Activated CD8-positive, alpha-beta T cell treated with anti-CD3 and anti-CD28 coated beads, Interleukin-2, amount 10 ng/mL, durations not matched to agents 7 days and 5 days (primary cell): ENCODE results near the gene TAAR9. TPM values are rescaled to one million over a fixed set of nuclear protein-coding genes. Genes with fewer than 3 reads are reported as not detected.
"Not testable (repeated sequence)": the region's sequence is repeated elsewhere in the genome, so short reads cannot be mapped to it uniquely, and the experiment has no call there.

Experiments
- ATAC-seq: fragments of 150-1000 bp; cut with Tn5 transposase; one replicate; pipeline ENCODE4 v1.10.0; 2021; ENCODE audit warnings: moderate library complexity
- CTCF ChIA-PET: fragments of 350-600 bp; sonication (Branson Sonifier 250); formaldehyde crosslinking; loops from one replicate; lab custom pipeline; 2021; ENCODE audit warnings: antibody characterized with exemption; lab: Charles Lee
- POLR2A ChIA-PET: fragments of 350-600 bp; sonication (Branson Sonifier 250); formaldehyde crosslinking; loops from one replicate; lab custom pipeline; 2021; ENCODE audit warnings: antibody characterized with exemption; lab: Charles Lee
- DNase-seq: peaks from one replicate; pipeline ENCODE4 v3.0.0-alpha.2; 2020
- H3K27ac Mint-ChIP-seq: one replicate; pipeline ENCODE4 v1.8.0; 2021; ENCODE audit warnings: mild to moderate bottlenecking, mixed read lengths
- H3K27me3 Mint-ChIP-seq: one replicate; pipeline ENCODE4 v1.8.0; 2021; ENCODE audit warnings: low read depth, mixed read lengths
- H3K36me3 Mint-ChIP-seq: one replicate; pipeline ENCODE4 v1.8.0; 2021; ENCODE audit warnings: low read depth, mixed read lengths
- H3K4me1 Mint-ChIP-seq: one replicate; pipeline ENCODE4 v1.8.0; 2021; ENCODE audit warnings: low read depth, mixed read lengths
- H3K4me3 Mint-ChIP-seq: one replicate; pipeline ENCODE4 v1.8.0; 2021; ENCODE audit warnings: mild to moderate bottlenecking, mixed read lengths
- H3K9me3 Mint-ChIP-seq: one replicate; pipeline ENCODE4 v1.8.0; 2022; ENCODE audit warnings: mixed read lengths; ENCODE audit not compliant: insufficient read depth
- total RNA-seq, 2 experiments: library from RNA; stranded (reverse); gene quantifications; one replicate each; pipeline ENCODE4 v1.2.3, GENCODE V29; 2021

The TAAR9 gene
- total RNA-seq, 2 experiments from 2014 or later, result not detected

- H3K4me1 Mint-ChIP-seq, POLR2A ChIA-PET, ATAC-seq, H3K9me3 Mint-ChIP-seq, H3K36me3 Mint-ChIP-seq, H3K27ac Mint-ChIP-seq, DNase-seq, H3K4me3 Mint-ChIP-seq: not testable (repeated sequence)
- peaks cover 16% of the 10 kb centered on the region for H3K27me3 Mint-ChIP-seq
- CTCF ChIA-PET, result interaction anchor here (1.0 to 1.5 kb wide), 2 partner anchors 9 to 30 kb away, joined by 3 read pairs; no protein-coding TSS in a partner anchor
Measured at GRCh38 chr6:132560087-132560486, 22.0 kb downstream of the TAAR9 start.

- no peak for ATAC-seq
Measured at GRCh38 chr6:132566404-132566803, 28.3 kb downstream of the TAAR9 start.

GRCh38 chr6:132567566-132567965 is 29.5 kb downstream of the TAAR9 start:
- no peak for ATAC-seq
- Mint-ChIP-seq H3K36me3 (no peaks in the 10 kb centered on the region), H3K9me3 (no peaks in the 10 kb centered on the region), H3K4me1 (no peaks in the 10 kb centered on the region), H3K4me3 (no peak overlapping the region), H3K27me3 (peaks cover 13% of the 10 kb centered on the region), H3K27ac (no peak overlapping the region)
- ChIA-PET CTCF (no interaction called here), POLR2A (no interaction called here)
- DNase-seq, result no peak

More at GRCh38 chr6:132566404-132566803, 28.3 kb downstream of the TAAR9 start:
- Mint-ChIP-seq H3K27me3 (peaks cover 10% of the 10 kb centered on the region), H3K36me3 (no peaks in the 10 kb centered on the region), H3K27ac (no peak overlapping the region), H3K4me3 (no peak overlapping the region), H3K9me3 (no peaks in the 10 kb centered on the region), H3K4me1 (no peaks in the 10 kb centered on the region)
- ChIA-PET POLR2A (no interaction called here), CTCF (no interaction called here)
- DNase-seq, result no peak

- H3K4me3 Mint-ChIP-seq, result no peak overlapping the region
- ChIA-PET POLR2A (interaction anchor here (0.6 kb wide), 1 partner anchor 194 kb away, joined by 4 read pairs; no protein-coding TSS in a partner anchor), CTCF (no interaction called here)
- no peaks in the 10 kb centered on the region for H3K4me1 Mint-ChIP-seq
- peaks cover 11% of the 10 kb centered on the region for H3K27me3 Mint-ChIP-seq
- DNase-seq (no peak), ATAC-seq (no peak)
- H3K27ac Mint-ChIP-seq, result no peak overlapping the region
- no peaks in the 10 kb centered on the region for H3K36me3 Mint-ChIP-seq
- no peaks in the 10 kb centered on the region for H3K9me3 Mint-ChIP-seq
Measured at GRCh38 chr6:132568611-132569010, 30.5 kb downstream of the TAAR9 start.

DNA sequence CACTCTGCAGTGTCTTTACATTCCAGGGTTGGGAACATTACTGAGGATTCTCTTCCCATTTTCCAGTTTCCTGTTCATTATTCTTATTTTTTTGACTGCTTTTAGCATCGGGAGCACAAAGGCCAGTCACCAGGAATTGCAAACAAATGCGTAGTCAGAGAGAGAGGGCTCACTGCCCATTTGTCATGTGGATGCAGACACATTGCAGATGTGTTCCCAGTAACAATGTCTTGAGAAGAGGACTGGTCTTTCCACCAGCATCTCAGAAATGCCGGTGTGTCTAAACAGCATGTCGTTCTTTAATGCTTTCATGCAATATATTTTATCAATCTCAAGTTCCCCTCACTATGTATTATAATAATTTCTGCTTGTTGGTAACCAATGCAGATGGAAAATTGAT is 31.1 kb downstream of the TAAR9 start:
- H3K4me1 Mint-ChIP-seq, result no peaks in the 10 kb centered on the region
- POLR2A ChIA-PET, result no interaction called here
- peaks cover 11% of the 10 kb centered on the region for H3K27me3 Mint-ChIP-seq
- ATAC-seq (no peak), DNase-seq (no peak)
- no peak overlapping the region for H3K27ac Mint-ChIP-seq
- no peaks in the 10 kb centered on the region for H3K9me3 Mint-ChIP-seq
- no peaks in the 10 kb centered on the region for H3K36me3 Mint-ChIP-seq
- no peak overlapping the region for H3K4me3 Mint-ChIP-seq
- CTCF ChIA-PET, result no interaction called here

DNA sequence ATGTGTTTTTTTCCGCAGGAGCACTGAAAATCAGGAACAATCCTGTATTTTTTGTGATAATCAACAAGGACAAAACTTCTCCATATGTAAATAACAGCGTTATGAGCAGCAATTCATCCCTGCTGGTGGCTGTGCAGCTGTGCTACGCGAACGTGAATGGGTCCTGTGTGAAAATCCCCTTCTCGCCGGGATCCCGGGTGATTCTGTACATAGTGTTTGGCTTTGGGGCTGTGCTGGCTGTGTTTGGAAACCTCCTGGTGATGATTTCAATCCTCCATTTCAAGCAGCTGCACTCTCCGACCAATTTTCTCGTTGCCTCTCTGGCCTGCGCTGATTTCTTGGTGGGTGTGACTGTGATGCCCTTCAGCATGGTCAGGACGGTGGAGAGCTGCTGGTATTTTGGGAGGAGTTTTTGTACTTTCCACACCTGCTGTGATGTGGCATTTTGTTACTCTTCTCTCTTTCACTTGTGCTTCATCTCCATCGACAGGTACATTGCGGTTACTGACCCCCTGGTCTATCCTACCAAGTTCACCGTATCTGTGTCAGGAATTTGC is 32.2 kb downstream of the TAAR9 start, which contains the start of gene TAAR6:
Gene TAAR6, plus strand, starts transcription at position 102 of the 557 bp plus-strand sequence. Its CDS starts 0 bp downstream, at position 102.
- ChIA-PET CTCF (no interaction called here), POLR2A (no interaction called here)
- DNase-seq (no peak), ATAC-seq (no peak)
- peaks cover 13% of the 10 kb centered on the region for H3K27me3 Mint-ChIP-seq
- H3K4me1 Mint-ChIP-seq, result no peaks in the 10 kb centered on the region
- no peak within 1 kb of the TSS for H3K4me3 Mint-ChIP-seq
- H3K36me3 Mint-ChIP-seq, result no peaks in the 10 kb centered on the region
- H3K27ac Mint-ChIP-seq, result no peak within 1 kb of the TSS
- H3K9me3 Mint-ChIP-seq, result no peaks in the 10 kb centered on the region

- CTCF ChIA-PET, result no interaction called here
- DNase-seq (no peak), ATAC-seq (no peak)
- no peaks in the 10 kb centered on the region for H3K9me3 Mint-ChIP-seq
- H3K4me1 Mint-ChIP-seq, result no peaks in the 10 kb centered on the region
- no peak overlapping the region for H3K4me3 Mint-ChIP-seq
- POLR2A ChIA-PET, result no interaction called here
- H3K27ac Mint-ChIP-seq, result no peak overlapping the region
- no peaks in the 10 kb centered on the region for H3K36me3 Mint-ChIP-seq
- peaks cover 12% of the 10 kb centered on the region for H3K27me3 Mint-ChIP-seq
Measured at GRCh38 chr6:132571774-132572173, 33.7 kb downstream of the TAAR9 start.

DNA sequence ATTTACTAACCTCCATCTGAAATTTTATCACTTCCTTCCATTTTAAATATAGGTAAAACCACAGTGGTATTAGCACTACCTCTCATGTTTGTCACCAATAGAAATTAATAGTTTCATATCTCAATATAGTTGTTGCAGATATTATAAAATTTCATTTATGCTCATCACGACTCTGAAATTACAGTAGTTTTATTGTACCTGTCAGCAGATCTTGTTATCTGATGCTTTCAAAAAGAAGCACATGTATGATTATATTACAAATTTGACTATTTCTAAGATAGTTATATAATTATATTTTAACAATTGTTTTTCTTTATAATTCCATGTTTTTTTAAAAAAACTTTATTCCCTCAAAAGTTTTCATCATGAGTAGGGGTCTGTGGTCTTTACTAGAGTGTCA is 46.6 kb downstream of the TAAR9 start:
- DNase-seq, result no peak
- POLR2A ChIA-PET, result no interaction called here
- Mint-ChIP-seq H3K4me3 (no peak overlapping the region), H3K27me3 (peaks cover 8% of the 10 kb centered on the region), H3K4me1 (no peaks in the 10 kb centered on the region), H3K36me3 (no peaks in the 10 kb centered on the region), H3K9me3 (no peaks in the 10 kb centered on the region), H3K27ac (no peak overlapping the region)
- no peak for ATAC-seq
- CTCF ChIA-PET, result no interaction called here

- Mint-ChIP-seq H3K27ac (no peak overlapping the region), H3K9me3 (no peaks in the 10 kb centered on the region), H3K36me3 (no peaks in the 10 kb centered on the region), H3K4me1 (no peaks in the 10 kb centered on the region), H3K4me3 (no peak overlapping the region), H3K27me3 (peaks cover 10% of the 10 kb centered on the region)
- ChIA-PET POLR2A (no interaction called here), CTCF (no interaction called here)
- ATAC-seq (no peak), DNase-seq (no peak)
Measured at GRCh38 chr6:132587424-132587823, 49.3 kb downstream of the TAAR9 start.

Other genes starting within 250 kb of the TAAR9 start
- not detected for gene MOXD1, start 136.8 kb upstream of the TAAR9 start, total RNA-seq
- 10 to 100 TPM; 16.0 to 16.4 TPM for gene STX7, start 25.2 kb upstream of the TAAR9 start, total RNA-seq
- gene TAAR8, start 14.4 kb downstream of the TAAR9 start, total RNA-seq, result not detected
- gene TAAR6, start 32.0 kb downstream of the TAAR9 start, total RNA-seq, result not detected
- not detected for gene TAAR5, start 51.5 kb downstream of the TAAR9 start, total RNA-seq
- not detected for gene TAAR2, start 86.0 kb downstream of the TAAR9 start, total RNA-seq
- gene TAAR1, start 120.9 kb downstream of the TAAR9 start, total RNA-seq, result not detected
- gene VNN1, start 175.8 kb downstream of the TAAR9 start, total RNA-seq, result not detected
- gene VNN2, start 219.6 kb downstream of the TAAR9 start, total RNA-seq, result 10 to 100 TPM; 16.3 to 16.8 TPM